GM19099 (cell line): ENCODE data around the gene IGFLR1.

Source experiments
- POLR2A ChIP-seq: IDR thresholded peaks from 3 replicates; pipeline ENCODE4 v1.6.1; 2011; ENCODE audit warnings: low read depth; ENCODE audit not compliant: insufficient read length; ENCODE audit errors: extremely low read depth

The IGFLR1 gene

GRCh38 chr19:35730326-35730725 lies 11.9 kb downstream of the IGFLR1 start:
- TF ChIP-seq POLR2A: no peak

DNA sequence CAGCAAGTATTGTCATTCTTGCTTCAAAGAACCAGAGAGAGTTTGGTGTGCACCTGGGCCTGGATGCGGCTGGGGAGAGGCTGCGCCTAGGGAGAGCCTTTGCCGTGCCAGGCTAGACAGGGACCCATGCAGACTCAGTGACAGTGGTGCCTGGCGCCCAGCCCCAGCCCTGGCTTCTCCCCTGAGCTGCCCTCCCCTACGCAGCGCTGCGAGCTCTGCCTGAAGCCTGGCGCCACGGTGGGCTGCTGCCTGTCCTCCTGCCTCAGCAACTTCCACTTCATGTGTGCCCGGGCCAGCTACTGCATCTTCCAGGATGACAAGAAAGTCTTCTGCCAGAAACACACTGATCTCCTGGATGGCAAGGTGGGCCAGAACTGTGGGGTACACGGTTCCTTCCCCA lies 12.5 kb downstream of the IGFLR1 start:
- TF ChIP-seq POLR2A: no peak

GRCh38 chr19:35729021-35729420 lies 13.2 kb downstream of the IGFLR1 start:
- TF ChIP-seq POLR2A: no peak

DNA sequence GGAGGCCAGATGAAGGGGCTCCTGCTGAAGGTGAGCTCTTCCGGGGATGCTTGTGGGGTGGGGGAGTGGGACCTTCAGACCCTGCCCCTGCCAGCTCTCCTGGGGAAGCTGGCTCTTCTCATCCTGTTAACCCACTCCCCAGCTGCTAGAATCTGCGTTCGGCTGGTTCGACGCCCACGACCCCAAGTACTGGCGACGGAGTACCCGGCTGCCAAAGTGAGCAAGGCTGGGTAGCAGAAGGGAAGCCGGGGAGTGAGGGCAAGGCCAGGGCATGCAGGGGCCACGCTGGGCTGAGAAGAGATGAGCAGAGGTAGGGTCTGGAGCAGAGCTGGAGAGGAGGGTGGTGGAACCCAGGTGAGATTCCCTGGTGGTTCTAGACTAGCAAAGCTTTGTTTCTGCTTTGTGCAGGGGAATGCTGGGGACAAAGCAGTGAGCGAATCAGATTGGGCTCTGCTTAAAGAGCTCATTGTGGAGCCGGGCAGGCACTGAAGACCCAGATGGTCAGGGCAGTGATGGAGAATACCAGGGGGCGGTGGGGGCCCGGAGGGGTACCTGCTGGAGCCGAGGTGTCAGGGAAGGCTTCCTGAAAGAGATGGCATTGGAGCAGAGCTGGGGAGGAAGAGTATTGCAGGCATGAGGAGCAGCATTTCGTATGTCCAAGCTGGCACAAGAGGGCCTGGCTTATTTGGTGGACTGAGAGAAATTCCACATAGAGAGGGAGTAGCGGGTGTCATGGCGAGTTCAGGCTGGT lies 14.1 kb downstream of the IGFLR1 start:
- TF ChIP-seq POLR2A: no peak

GRCh38 chr19:35727053-35727955 lies 14.9 kb downstream of the IGFLR1 start:
- TF ChIP-seq POLR2A: no peak

GRCh38 chr19:35725216-35725861 lies 16.9 kb downstream of the IGFLR1 start:
- no peak for TF ChIP-seq POLR2A

GRCh38 chr19:35724560-35724959 lies 17.7 kb downstream of the IGFLR1 start:
- TF ChIP-seq POLR2A: no peak

- no peak for TF ChIP-seq POLR2A
These were observed 18.6 kb downstream of the IGFLR1 start for GRCh38 chr19:35723671-35724070.

DNA sequence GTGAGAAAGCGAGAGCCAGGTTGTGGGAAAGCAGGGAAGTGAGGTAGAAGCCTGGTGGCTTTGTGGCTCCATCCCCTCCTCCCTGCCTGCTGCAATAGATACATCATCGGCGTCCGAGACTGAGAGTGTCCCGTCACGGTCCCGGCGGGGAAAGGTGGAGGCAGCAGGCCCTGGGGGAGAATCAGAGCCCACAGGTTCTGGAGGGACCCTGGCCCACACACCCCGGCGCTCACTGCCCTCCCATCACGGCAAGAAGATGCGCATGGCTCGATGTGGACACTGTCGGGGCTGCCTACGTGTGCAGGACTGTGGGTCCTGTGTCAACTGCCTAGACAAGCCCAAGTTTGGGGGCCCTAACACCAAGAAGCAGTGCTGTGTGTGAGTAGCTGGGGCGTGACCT lies 19.4 kb downstream of the IGFLR1 start:
- no peak for TF ChIP-seq POLR2A

DNA sequence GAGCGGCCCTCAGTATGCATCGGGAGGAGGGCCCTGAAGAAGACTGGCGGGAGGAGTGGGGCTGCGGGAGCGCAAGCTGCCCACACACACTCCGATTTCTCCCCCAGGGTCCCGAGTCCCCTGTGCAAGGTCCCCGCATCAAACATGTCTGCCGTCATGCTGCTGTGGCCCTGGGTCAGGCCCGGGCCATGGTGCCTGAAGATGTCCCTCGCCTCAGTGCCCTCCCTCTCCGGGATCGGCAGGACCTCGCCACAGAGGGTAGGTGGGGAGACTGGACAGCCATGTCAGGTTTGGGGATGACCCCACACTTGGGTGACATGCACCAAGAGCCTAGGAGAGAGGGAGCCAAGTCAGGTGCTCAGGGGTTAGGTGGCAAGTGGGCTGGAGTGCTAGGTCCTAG lies 19.8 kb downstream of the IGFLR1 start:
- TF ChIP-seq POLR2A: no peak

GRCh38 chr19:35721374-35721773 lies 20.9 kb downstream of the IGFLR1 start:
- no peak for TF ChIP-seq POLR2A

GRCh38 chr19:35720648-35721047 lies 21.6 kb downstream of the IGFLR1 start:
- TF ChIP-seq POLR2A: no peak

DNA sequence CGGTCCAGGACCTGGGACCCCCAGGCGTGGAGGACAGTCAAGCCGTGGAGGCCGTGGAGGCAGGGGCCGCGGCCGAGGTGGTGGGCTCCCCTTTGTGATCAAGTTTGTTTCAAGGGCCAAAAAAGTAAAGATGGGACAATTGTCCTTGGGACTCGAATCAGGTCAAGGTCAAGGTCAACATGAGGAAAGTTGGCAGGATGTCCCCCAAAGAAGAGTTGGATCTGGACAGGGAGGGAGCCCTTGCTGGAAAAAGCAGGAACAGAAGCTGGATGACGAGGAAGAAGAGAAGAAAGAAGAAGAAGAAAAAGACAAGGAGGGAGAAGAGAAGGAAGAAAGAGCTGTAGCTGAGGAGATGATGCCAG lies 22.1 kb downstream of the IGFLR1 start:
- TF ChIP-seq POLR2A: no peak

DNA sequence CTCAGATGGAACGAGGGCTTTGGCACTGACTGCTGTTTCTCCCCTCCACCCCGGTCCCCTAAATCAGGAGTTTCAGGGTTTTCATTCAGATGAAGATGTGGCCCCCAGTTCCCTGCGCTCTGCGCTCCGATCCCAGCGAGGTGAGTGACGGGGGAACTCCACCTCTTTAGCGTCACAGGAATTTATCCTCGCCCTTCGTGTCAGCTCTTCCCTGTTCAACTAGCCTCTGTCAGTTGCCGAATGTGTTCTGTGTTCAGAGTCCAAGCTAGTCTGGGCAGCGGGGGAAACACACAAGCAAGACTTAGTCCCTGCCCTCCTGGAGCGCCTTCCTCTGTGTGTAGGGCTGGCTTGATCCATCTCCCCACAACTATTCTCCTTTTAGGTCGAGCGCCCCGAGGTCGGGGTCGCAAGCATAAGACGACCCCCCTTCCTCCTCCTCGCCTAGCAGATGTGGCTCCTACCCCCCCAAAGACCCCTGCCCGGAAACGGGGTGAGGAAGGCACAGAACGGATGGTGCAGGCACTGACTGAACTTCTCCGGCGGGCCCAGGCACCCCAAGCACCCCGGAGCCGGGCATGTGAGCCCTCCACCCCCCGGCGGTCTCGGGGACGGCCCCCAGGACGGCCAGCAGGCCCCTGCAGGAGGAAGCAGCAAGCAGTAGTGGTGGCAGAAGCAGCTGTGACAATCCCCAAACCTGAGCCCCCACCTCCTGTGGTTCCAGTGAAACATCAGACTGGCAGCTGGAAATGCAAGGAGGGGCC lies 22.7 kb downstream of the IGFLR1 start:
- no peak for TF ChIP-seq POLR2A
